SK-N-MC (cell line): ENCODE results near the gene AGRP.

Source experiments
- EZH2 ChIP-seq: fragments of 200-600 bp; sonication (generic); IDR thresholded peaks from one replicate; pipeline ENCODE4 v1.6.1; 2017; ENCODE audit warnings: antibody characterized with exemption
- FOXP2 ChIP-seq: optimal IDR thresholded peaks from 2 replicates; pipeline ENCODE3; 2011; ENCODE audit warnings: mild to moderate bottlenecking, moderate library complexity; ENCODE audit not compliant: insufficient read depth; ENCODE audit errors: extremely low read length, control extremely low read depth
- POLR2AphosphoS5 ChIP-seq: IDR thresholded peaks from 2 replicates; pipeline ENCODE4 v1.6.1; 2012; ENCODE audit warnings: mild to moderate bottlenecking, low read depth, low read length, borderline replicate concordance

- TF ChIP-seq EZH2, result no peak
- no peak for TF ChIP-seq POLR2AphosphoS5
- no peak for TF ChIP-seq FOXP2
Measured at GRCh38 chr16:67470359-67470758, 13.0 kb downstream of the AGRP start.
